ENCODE data around the gene TRMT11. TPM values are rescaled to one million over a fixed set of nuclear protein-coding genes. Genes with fewer than 3 reads are reported as not detected.

Gene TRMT11
- total RNA-seq, 3 donors from 2014 or later (not counting 1 experiment from before 2014, with no cell fraction given): 12.2 to 16.6 (median 12.7) TPM

DNA sequence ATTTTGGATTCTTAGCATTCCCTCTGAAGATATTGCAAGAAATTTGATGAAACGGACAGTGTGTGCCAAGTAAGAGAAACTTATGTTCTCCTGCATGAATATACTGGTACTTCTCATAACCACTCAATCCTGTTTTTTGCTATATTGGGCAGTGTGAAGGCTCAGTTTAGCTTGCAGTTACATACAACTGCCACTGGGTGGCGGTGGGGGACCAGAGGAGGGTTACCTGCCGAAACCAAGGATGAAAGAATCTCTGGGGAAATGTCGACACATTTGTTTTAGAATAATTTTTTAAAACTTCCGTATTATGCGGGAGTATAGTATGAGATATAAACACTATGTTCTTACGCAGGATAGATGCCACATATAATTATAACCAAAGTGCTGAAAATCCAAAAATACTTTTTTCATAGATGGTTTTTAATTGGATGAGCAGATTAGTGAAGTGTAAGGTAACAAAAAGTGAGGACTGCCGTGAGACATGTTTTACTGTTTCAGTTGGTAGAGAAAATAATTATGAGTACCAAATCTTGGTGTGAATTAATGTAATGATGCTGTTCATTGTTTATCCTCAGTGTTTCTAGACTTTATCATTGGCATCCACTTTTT lies 9.7 kb downstream of the TRMT11 start:
- H3K27me3 Mint-ChIP-seq (ENCODE audit: low read depth in 2 of 2): no peaks in the 10 kb centered on the region
- TF ChIP-seq, protein P1, sequence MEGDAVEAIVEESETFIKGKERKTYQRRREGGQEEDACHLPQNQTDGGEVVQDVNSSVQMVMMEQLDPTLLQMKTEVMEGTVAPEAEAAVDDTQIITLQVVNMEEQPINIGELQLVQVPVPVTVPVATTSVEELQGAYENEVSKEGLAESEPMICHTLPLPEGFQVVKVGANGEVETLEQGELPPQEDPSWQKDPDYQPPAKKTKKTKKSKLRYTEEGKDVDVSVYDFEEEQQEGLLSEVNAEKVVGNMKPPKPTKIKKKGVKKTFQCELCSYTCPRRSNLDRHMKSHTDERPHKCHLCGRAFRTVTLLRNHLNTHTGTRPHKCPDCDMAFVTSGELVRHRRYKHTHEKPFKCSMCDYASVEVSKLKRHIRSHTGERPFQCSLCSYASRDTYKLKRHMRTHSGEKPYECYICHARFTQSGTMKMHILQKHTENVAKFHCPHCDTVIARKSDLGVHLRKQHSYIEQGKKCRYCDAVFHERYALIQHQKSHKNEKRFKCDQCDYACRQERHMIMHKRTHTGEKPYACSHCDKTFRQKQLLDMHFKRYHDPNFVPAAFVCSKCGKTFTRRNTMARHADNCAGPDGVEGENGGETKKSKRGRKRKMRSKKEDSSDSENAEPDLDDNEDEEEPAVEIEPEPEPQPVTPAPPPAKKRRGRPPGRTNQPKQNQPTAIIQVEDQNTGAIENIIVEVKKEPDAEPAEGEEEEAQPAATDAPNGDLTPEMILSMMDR (IDR thresholded peaks at IDR 0.05): peak; percentile 99
- H3K4me1 Mint-ChIP-seq: peaks cover 4 to 5% of the 10 kb centered on the region in 2 donors
- H3K4me3 Mint-ChIP-seq: peak overlapping the region; percentile 53
- no peaks in the 10 kb centered on the region for H3K9me3 Mint-ChIP-seq
- H3K4me3 ChIP-seq (ENCODE audit: low read length): no peak overlapping the region
- 12% methylated on average over 5 of the region's 8 CpGs for WGBS (ENCODE audit: insufficient coverage)
- H3K27ac ChIP-seq (ENCODE audit: low read length): no peak overlapping the region
- ATAC-seq (peak; percentile 96 to 100 (median 99)), DNase-seq (peak; percentile 60 to 88)
- H3K27ac Mint-ChIP-seq: no peak overlapping the region
- intact Hi-C loops (cut with micrococcal nuclease): loop anchor here (2.0 to 5.0 kb wide), 2 partner anchors 175 to 1271 kb away; partner anchors contain the start of gene RNF146
- peaks cover 19% of the 10 kb centered on the region for H3K36me3 Mint-ChIP-seq
- H3K36me3 ChIP-seq (ENCODE audit: control insufficient read depth, insufficient read depth, low read length): peaks cover 19% of the 10 kb centered on the region
- no peaks in the 10 kb centered on the region for H3K9me3 ChIP-seq (ENCODE audit: control insufficient read depth, insufficient read depth, low read length)
- no peaks in the 10 kb centered on the region for H3K27me3 ChIP-seq (ENCODE audit: control insufficient read depth, insufficient read depth, low read length)
- no peaks in the 10 kb centered on the region for H3K4me1 ChIP-seq (ENCODE audit: control insufficient read depth, insufficient read depth, low read length)

DNA sequence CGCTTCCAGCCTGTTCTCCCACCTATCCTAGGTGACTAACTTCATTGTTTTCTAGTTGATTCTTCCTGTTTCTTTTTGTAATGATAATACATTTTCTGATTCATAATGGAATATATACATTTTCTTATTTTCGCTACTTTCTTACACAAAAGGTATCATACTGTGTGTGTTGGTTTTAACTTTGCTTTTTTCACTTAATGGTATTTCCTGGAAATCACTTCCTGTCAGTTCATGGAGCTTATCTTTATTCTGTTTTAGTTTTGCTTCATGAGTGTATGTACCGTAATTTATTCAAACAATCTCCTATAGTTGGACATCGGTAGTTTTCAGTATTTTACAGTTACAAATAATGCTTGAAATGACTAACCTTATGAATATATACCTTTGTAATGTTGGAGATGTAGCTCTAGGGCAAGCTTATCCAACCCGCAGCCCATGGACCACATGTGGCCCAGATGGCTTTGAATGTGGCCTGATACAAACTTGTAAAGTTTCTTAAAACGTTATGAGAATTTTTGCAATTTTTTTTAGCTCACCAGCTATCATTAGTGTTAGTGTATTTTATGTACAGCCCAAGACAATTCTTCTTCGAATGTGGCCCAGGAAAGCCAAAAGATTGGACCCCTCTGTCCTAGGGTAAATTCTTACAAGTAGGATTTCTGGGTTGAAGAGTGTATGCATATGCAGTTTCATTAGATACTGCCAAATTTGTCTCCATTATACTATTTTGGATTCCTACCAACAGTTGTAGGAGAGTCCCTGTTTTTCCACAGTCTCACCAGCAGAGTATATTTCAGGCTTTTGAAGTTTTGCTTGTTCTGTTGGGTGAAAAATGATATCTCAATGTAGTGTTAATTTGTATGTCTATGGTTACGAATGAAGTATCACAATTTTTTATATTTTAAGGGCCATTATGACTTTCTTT lies 16.7 kb downstream of the TRMT11 start:
- ATAC-seq (no peak), DNase-seq (no peak)
- Histone ChIP-seq H3K4me3 (ENCODE audit: low read length) (no peak overlapping the region), H3K9me3 (ENCODE audit: control insufficient read depth, insufficient read depth, low read length) (no peaks in the 10 kb centered on the region), H3K36me3 (ENCODE audit: control insufficient read depth, insufficient read depth, low read length) (peaks cover 24% of the 10 kb centered on the region), H3K27ac (ENCODE audit: low read length) (no peak overlapping the region), H3K4me1 (ENCODE audit: control insufficient read depth, insufficient read depth, low read length) (no peaks in the 10 kb centered on the region), H3K27me3 (ENCODE audit: control insufficient read depth, insufficient read depth, low read length) (no peaks in the 10 kb centered on the region)
- 97% methylated on average over 4 of the region's 8 CpGs for WGBS (ENCODE audit: insufficient coverage)
- Mint-ChIP-seq H3K4me1 (peaks cover 0 to 12% of the 10 kb centered on the region in 2 donors), H3K36me3 (peaks cover 25% of the 10 kb centered on the region), H3K4me3 (no peak overlapping the region), H3K9me3 (no peaks in the 10 kb centered on the region), H3K27me3 (ENCODE audit: low read depth in 2 of 2) (no peaks in the 10 kb centered on the region), H3K27ac (no peak overlapping the region)
- TF ChIP-seq, protein P1 (IDR thresholded peaks at IDR 0.05): no peak
- intact Hi-C loops (cut with micrococcal nuclease): no loop called here

DNA sequence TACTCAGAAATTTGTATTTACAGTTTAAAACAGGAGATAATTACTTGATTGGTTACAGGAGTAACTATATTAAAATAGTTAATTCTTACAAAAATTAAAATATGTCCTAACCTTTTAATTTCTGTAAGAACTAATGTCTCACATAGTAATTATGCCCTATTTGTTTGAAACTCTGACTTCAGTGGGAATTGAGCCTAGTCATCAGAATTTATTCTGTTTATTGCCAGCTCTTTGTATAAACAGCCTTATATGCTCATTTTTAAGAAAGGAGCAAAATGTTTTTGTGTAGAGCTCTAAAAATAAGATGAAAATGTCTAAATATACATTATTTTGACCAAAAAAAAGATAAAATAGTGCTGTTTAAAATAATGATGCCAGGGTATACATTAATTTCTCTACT lies 21.5 kb downstream of the TRMT11 start:
- Histone ChIP-seq H3K27ac (ENCODE audit: low read length) (no peak overlapping the region), H3K27me3 (ENCODE audit: control insufficient read depth, insufficient read depth, low read length) (no peaks in the 10 kb centered on the region), H3K4me3 (ENCODE audit: low read length) (no peak overlapping the region), H3K36me3 (ENCODE audit: control insufficient read depth, insufficient read depth, low read length) (peaks cover 37% of the 10 kb centered on the region), H3K9me3 (ENCODE audit: control insufficient read depth, insufficient read depth, low read length) (no peaks in the 10 kb centered on the region), H3K4me1 (ENCODE audit: control insufficient read depth, insufficient read depth, low read length) (no peaks in the 10 kb centered on the region)
- Mint-ChIP-seq H3K4me1 (peaks cover 0 to 7% of the 10 kb centered on the region in 2 donors), H3K27me3 (ENCODE audit: low read depth in 2 of 2) (no peaks in the 10 kb centered on the region), H3K36me3 (peaks cover 15% of the 10 kb centered on the region), H3K27ac (no peak overlapping the region), H3K9me3 (no peaks in the 10 kb centered on the region), H3K4me3 (no peak overlapping the region)
- ATAC-seq (no peak), DNase-seq (no peak)
- intact Hi-C loops (cut with micrococcal nuclease): no loop called here
- TF ChIP-seq, protein P1 (IDR thresholded peaks at IDR 0.05): no peak

Measured in natural killer cell (primary cell).